Mesendoderm (in vitro differentiated cells): ENCODE measurements around the gene FAM13A.

Source experiments
- DNase-seq: peaks from one replicate; pipeline ENCODE4 v3.0.0; 2013
- H2AK5ac ChIP-seq: 2 replicates; pipeline ENCODE4 v1.6.1; 2013; ENCODE audit warnings: low read length, inconsistent platforms
- H2BK120ac ChIP-seq: 2 replicates; pipeline ENCODE4 v1.6.1; 2013; ENCODE audit warnings: low read depth, mild to moderate bottlenecking, low read length, moderate library complexity, mixed read lengths
- H2BK15ac ChIP-seq: replicated peaks from 2 replicates; pipeline ENCODE4 v1.6.1; 2013; ENCODE audit warnings: low read depth, mild to moderate bottlenecking, moderate library complexity
- H2BK5ac ChIP-seq: 2 replicates; pipeline ENCODE4 v1.6.1; 2013; ENCODE audit warnings: low read length, inconsistent platforms
- H3K18ac ChIP-seq: 2 replicates; pipeline ENCODE4 v1.6.1; 2013; ENCODE audit warnings: mild to moderate bottlenecking, low read length, mixed read lengths
- H3K23ac ChIP-seq: one replicate; pipeline ENCODE4 v1.6.1; 2013; ENCODE audit warnings: low read length
- H3K27ac ChIP-seq: 2 replicates; pipeline ENCODE4 v1.5.1; 2013; ENCODE audit warnings: low read depth, mild to moderate bottlenecking, inconsistent platforms, low read length, moderate library complexity
- H3K27me3 ChIP-seq: 2 replicates; pipeline ENCODE4 v1.6.1; 2013; ENCODE audit warnings: low read length, control low read depth, mild to moderate bottlenecking, inconsistent platforms; ENCODE audit not compliant: insufficient read depth, poor library complexity
- H3K36me3 ChIP-seq: 2 replicates; pipeline ENCODE4 v1.6.1; 2013; ENCODE audit warnings: low read length, inconsistent platforms; ENCODE audit not compliant: control insufficient read depth, insufficient read depth
- H3K4ac ChIP-seq: one replicate; pipeline ENCODE4 v1.6.1; 2013; ENCODE audit warnings: low read depth, mild to moderate bottlenecking, low read length, moderate library complexity
- H3K4me1 ChIP-seq: 2 replicates; pipeline ENCODE4 v1.6.1; 2013; ENCODE audit warnings: low read depth, low read length, inconsistent platforms; ENCODE audit not compliant: control insufficient read depth
- H3K4me2 ChIP-seq: 2 replicates; pipeline ENCODE4 v1.6.1; 2013; ENCODE audit warnings: low read length
- H3K4me3 ChIP-seq: 2 replicates; pipeline ENCODE4 v1.5.1; 2013; ENCODE audit warnings: mild to moderate bottlenecking, low read length
- H3K56ac ChIP-seq: one replicate; pipeline ENCODE4 v1.6.1; 2013; ENCODE audit warnings: low read length
- H3K79me1 ChIP-seq: 2 replicates; pipeline ENCODE4 v1.6.1; 2013; ENCODE audit warnings: low read length, inconsistent platforms
- H3K79me2 ChIP-seq: 2 replicates; pipeline ENCODE4 v1.6.1; 2013; ENCODE audit warnings: mild to moderate bottlenecking, low read length; ENCODE audit not compliant: control insufficient read depth, insufficient read depth
- H3K9ac ChIP-seq: 2 replicates; pipeline ENCODE4 v1.6.1; 2013; ENCODE audit warnings: low read length, inconsistent platforms
- H4K5ac ChIP-seq: one replicate; pipeline ENCODE4 v1.6.1; 2013; ENCODE audit warnings: low read length
- H4K8ac ChIP-seq: one replicate; pipeline ENCODE4 v1.6.1; 2013; ENCODE audit warnings: low read depth, mild to moderate bottlenecking, control low read depth, low read length, moderate library complexity
- WGBS: extraction: QIAGEN DNeasy Blood & Tissue Kit; methylation state at CpG from one replicate; pipeline ENCODE4 v1.1.7; 2013; ENCODE audit warnings: low lambda C conversion rate, missing lambda C conversion rate; ENCODE audit not compliant: insufficient coverage; ENCODE audit errors: extremely low coverage; 5-methylcytosine and 5-hydroxymethylcytosine counted together

Gene FAM13A

GRCh38 chr4:89042055-89042454, 14.9 kb downstream of the FAM13A start:
- Histone ChIP-seq H4K8ac (no peak overlapping the region), H3K4me3 (no peak overlapping the region), H3K9ac (no peak overlapping the region), H3K4me1 (no peaks in the 10 kb centered on the region), H2BK15ac (no peak overlapping the region), H3K4me2 (no peak overlapping the region), H3K27ac (no peak overlapping the region), H4K5ac (no peak overlapping the region), H3K56ac (no peak overlapping the region), H3K27me3 (no peaks in the 10 kb centered on the region), H2BK120ac (no peak overlapping the region), H3K79me2 (peaks cover 17% of the 10 kb centered on the region), H3K36me3 (no peaks in the 10 kb centered on the region), H3K4ac (no peak overlapping the region), H3K79me1 (peaks cover 7% of the 10 kb centered on the region), H2AK5ac (no peak overlapping the region), H2BK5ac (no peak overlapping the region), H3K23ac (no peak overlapping the region), H3K18ac (no peak overlapping the region)
- WGBS = no CpG with 5 or more reads among the region's 3 CpGs
- no peak for DNase-seq

- H4K8ac ChIP-seq = no peak overlapping the region
- H4K5ac ChIP-seq = no peak overlapping the region
- peaks cover 13% of the 10 kb centered on the region for H3K79me1 ChIP-seq
- H3K56ac ChIP-seq = no peak overlapping the region
- no peak overlapping the region for H3K4me2 ChIP-seq
- no peak overlapping the region for H3K18ac ChIP-seq
- no peak overlapping the region for H2BK5ac ChIP-seq
- DNase-seq = no peak
- no peak overlapping the region for H2BK15ac ChIP-seq
- H3K4me1 ChIP-seq = no peaks in the 10 kb centered on the region
- H3K23ac ChIP-seq = no peak overlapping the region
- H3K9ac ChIP-seq = no peak overlapping the region
- peaks cover 19% of the 10 kb centered on the region for H3K79me2 ChIP-seq
- H3K27ac ChIP-seq = no peak overlapping the region
- H3K4me3 ChIP-seq = no peak overlapping the region
- no CpG with 5 or more reads among the region's 4 CpGs for WGBS
- no peaks in the 10 kb centered on the region for H3K36me3 ChIP-seq
- no peak overlapping the region for H2BK120ac ChIP-seq
- H3K27me3 ChIP-seq = no peaks in the 10 kb centered on the region
- no peak overlapping the region for H3K4ac ChIP-seq
- H2AK5ac ChIP-seq = no peak overlapping the region
Measured at GRCh38 chr4:89039730-89040338, 17.2 kb downstream of the FAM13A start.

DNA sequence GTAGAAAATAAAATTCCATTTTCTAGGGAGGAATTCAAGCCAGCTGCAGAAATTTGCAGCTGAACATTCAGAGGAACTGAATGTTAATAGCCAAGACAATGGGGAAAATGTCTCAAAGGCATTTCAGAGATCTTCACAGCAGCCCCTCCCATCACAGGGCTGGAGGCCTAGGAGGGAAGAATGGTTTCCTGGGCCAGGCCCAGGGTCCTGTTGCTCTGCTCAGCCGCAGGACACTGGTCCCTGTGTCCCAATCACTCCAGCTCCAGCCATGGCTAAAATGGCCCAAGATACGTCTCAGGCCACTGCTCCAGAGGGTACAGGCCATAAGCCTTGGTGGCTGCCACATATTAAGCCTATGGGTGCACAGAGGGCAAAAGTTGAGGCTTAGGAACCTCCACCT, 20.4 kb downstream of the FAM13A start:
- H3K4me3 ChIP-seq = no peak overlapping the region
- no peak overlapping the region for H2AK5ac ChIP-seq
- no peaks in the 10 kb centered on the region for H3K36me3 ChIP-seq
- H4K5ac ChIP-seq = no peak overlapping the region
- H3K4ac ChIP-seq = no peak overlapping the region
- no peak overlapping the region for H3K9ac ChIP-seq
- H2BK15ac ChIP-seq = no peak overlapping the region
- H4K8ac ChIP-seq = no peak overlapping the region
- no peak overlapping the region for H3K27ac ChIP-seq
- no peaks in the 10 kb centered on the region for H3K4me1 ChIP-seq
- no peak overlapping the region for H3K4me2 ChIP-seq
- no peak overlapping the region for H2BK120ac ChIP-seq
- H3K79me1 ChIP-seq = peaks cover 11% of the 10 kb centered on the region
- WGBS = no CpG with 5 or more reads among the region's 2 CpGs
- no peaks in the 10 kb centered on the region for H3K27me3 ChIP-seq
- H3K18ac ChIP-seq = no peak overlapping the region
- DNase-seq = no peak
- no peak overlapping the region for H2BK5ac ChIP-seq
- H3K56ac ChIP-seq = no peak overlapping the region
- no peak overlapping the region for H3K23ac ChIP-seq
- peaks cover 9% of the 10 kb centered on the region for H3K79me2 ChIP-seq

DNA sequence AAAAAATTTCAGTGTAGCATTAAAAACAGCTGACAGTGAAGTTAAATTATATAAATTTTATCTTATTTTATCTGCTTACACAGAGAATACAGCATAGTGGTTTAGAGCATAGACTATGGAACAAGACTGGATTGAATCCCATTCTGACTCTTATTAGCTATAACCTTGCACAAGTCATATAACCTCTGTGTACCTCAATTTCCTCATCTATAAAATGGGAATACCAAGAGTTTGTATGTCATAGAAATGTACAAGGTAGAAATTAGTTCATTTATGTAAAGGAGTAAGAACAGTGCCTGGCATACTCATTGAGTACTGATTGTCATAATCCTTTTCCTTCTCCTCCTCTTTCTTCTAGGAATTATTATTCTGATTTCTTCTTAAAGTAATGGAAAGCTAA, 25.7 kb downstream of the FAM13A start:
- no peak overlapping the region for H2BK15ac ChIP-seq
- H3K36me3 ChIP-seq = no peaks in the 10 kb centered on the region
- no peak overlapping the region for H3K27ac ChIP-seq
- no peaks in the 10 kb centered on the region for H3K27me3 ChIP-seq
- no peak overlapping the region for H3K9ac ChIP-seq
- H2BK120ac ChIP-seq = no peak overlapping the region
- H2AK5ac ChIP-seq = no peak overlapping the region
- no peak for DNase-seq
- peaks cover 5% of the 10 kb centered on the region for H3K79me2 ChIP-seq
- H4K5ac ChIP-seq = no peak overlapping the region
- no peak overlapping the region for H3K4ac ChIP-seq
- no peak overlapping the region for H2BK5ac ChIP-seq
- no peak overlapping the region for H3K18ac ChIP-seq
- H4K8ac ChIP-seq = no peak overlapping the region
- no peak overlapping the region for H3K56ac ChIP-seq
- no peak overlapping the region for H3K4me2 ChIP-seq
- no peak overlapping the region for H3K4me3 ChIP-seq
- H3K4me1 ChIP-seq = no peaks in the 10 kb centered on the region
- H3K23ac ChIP-seq = no peak overlapping the region
- peaks cover 5% of the 10 kb centered on the region for H3K79me1 ChIP-seq

- H2BK5ac ChIP-seq = no peak overlapping the region
- no peak overlapping the region for H3K27ac ChIP-seq
- no peak for DNase-seq
- no peak overlapping the region for H3K4me2 ChIP-seq
- no peak overlapping the region for H3K18ac ChIP-seq
- H3K23ac ChIP-seq = no peak overlapping the region
- H3K79me1 ChIP-seq = peaks cover 3% of the 10 kb centered on the region
- no peak overlapping the region for H3K4me3 ChIP-seq
- no peak overlapping the region for H2AK5ac ChIP-seq
- no peaks in the 10 kb centered on the region for H3K4me1 ChIP-seq
- peaks cover 3% of the 10 kb centered on the region for H3K79me2 ChIP-seq
- H3K9ac ChIP-seq = no peak overlapping the region
- no peak overlapping the region for H2BK120ac ChIP-seq
- no peaks in the 10 kb centered on the region for H3K36me3 ChIP-seq
- no peak overlapping the region for H4K8ac ChIP-seq
- no peak overlapping the region for H3K56ac ChIP-seq
- no peak overlapping the region for H3K4ac ChIP-seq
- H4K5ac ChIP-seq = no peak overlapping the region
- no peak overlapping the region for H2BK15ac ChIP-seq
- WGBS = no CpG with 5 or more reads among the region's 4 CpGs
- no peaks in the 10 kb centered on the region for H3K27me3 ChIP-seq
Measured at GRCh38 chr4:89029591-89029990, 27.4 kb downstream of the FAM13A start.

GRCh38 chr4:89026542-89026941, 30.4 kb downstream of the FAM13A start:
- H3K4me2 ChIP-seq = no peak overlapping the region
- no peak overlapping the region for H4K8ac ChIP-seq
- peaks cover 2% of the 10 kb centered on the region for H3K79me1 ChIP-seq
- H3K4ac ChIP-seq = no peak overlapping the region
- no peak overlapping the region for H3K4me3 ChIP-seq
- H2AK5ac ChIP-seq = no peak overlapping the region
- no peak overlapping the region for H3K27ac ChIP-seq
- no CpG with 5 or more reads among the region's 3 CpGs for WGBS
- no peaks in the 10 kb centered on the region for H3K27me3 ChIP-seq
- H3K23ac ChIP-seq = no peak overlapping the region
- no peak overlapping the region for H2BK5ac ChIP-seq
- H3K79me2 ChIP-seq = no peaks in the 10 kb centered on the region
- H4K5ac ChIP-seq = no peak overlapping the region
- DNase-seq = peak; percentile 57
- H2BK15ac ChIP-seq = no peak overlapping the region
- H3K56ac ChIP-seq = no peak overlapping the region
- H3K36me3 ChIP-seq = no peaks in the 10 kb centered on the region
- no peak overlapping the region for H2BK120ac ChIP-seq
- H3K18ac ChIP-seq = no peak overlapping the region
- H3K9ac ChIP-seq = no peak overlapping the region
- H3K4me1 ChIP-seq = no peaks in the 10 kb centered on the region
